ENCODE measurements around the gene TRIP13. TPM values are rescaled to one million over a fixed set of nuclear protein-coding genes. Genes with fewer than 3 reads are reported as not detected.

Gene TRIP13
- total RNA-seq, 1 experiment from 2014 or later: 42.6 TPM

- H3K27me3 Mint-ChIP-seq (ENCODE audit: low read depth): no peaks in the 10 kb centered on the region
Measured at GRCh38 chr5:903756-904096, 11.0 kb downstream of the TRIP13 start.

More at GRCh38 chr5:903756-904096, 11.0 kb downstream of the TRIP13 start:
- H2BK12ac ChIP-seq (ENCODE audit: insufficient read length, low read depth, low read length): no peak overlapping the region
- H4K91ac ChIP-seq (ENCODE audit: insufficient read length, low read depth, low read length): no peak overlapping the region
- no peaks in the 10 kb centered on the region for H3K23me2 ChIP-seq (ENCODE audit: insufficient read length, low read depth, low read length, poor library complexity, severe bottlenecking)
- no peak overlapping the region for H2BK15ac ChIP-seq (ENCODE audit: low read depth, low read length)
- no peak for DNase-seq
- H4K20me1 ChIP-seq (ENCODE audit: control insufficient read depth, insufficient read depth, insufficient read length): no peaks in the 10 kb centered on the region
- H3K4ac ChIP-seq (ENCODE audit: low read depth, low read length): no peak overlapping the region
- H3K27me3 ChIP-seq (ENCODE audit: insufficient read depth, low read length): no peaks in the 10 kb centered on the region
- H2AFZ ChIP-seq (ENCODE audit: low read length): no peak overlapping the region
- H3K79me2 ChIP-seq (ENCODE audit: insufficient read depth, low read length): no peaks in the 10 kb centered on the region
- H3K14ac ChIP-seq (ENCODE audit: insufficient read depth, low read length): no peak overlapping the region
- Mint-ChIP-seq H3K9me3 (no peaks in the 10 kb centered on the region), H3K4me1 (no peaks in the 10 kb centered on the region), H3K4me3 (no peak overlapping the region), H3K36me3 (ENCODE audit: insufficient read depth in 1 of 3, low read depth in 3 of 3) (peaks cover 47 to 81% (median 77%) of the 10 kb centered on the region in 3 experiments; a peak in 6 of 7 replicates), H3K27ac (no peak overlapping the region)
- no peak overlapping the region for H2AK5ac ChIP-seq (ENCODE audit: insufficient read length, low read length)
- H2BK20ac ChIP-seq (ENCODE audit: low read depth, low read length, poor library complexity, severe bottlenecking): no peak overlapping the region
- H3K9me3 ChIP-seq (ENCODE audit: control insufficient read depth, low read depth, low read length): no peaks in the 10 kb centered on the region
- H3K4me2 ChIP-seq (ENCODE audit: insufficient read depth, insufficient read length, low read length): no peak overlapping the region
- no peak overlapping the region for H3K23ac ChIP-seq (ENCODE audit: insufficient read length, low read depth, low read length)
- H3K79me1 ChIP-seq (ENCODE audit: insufficient read depth, low read depth, low read length, poor library complexity, severe bottlenecking): no peaks in the 10 kb centered on the region
- H3K18ac ChIP-seq (ENCODE audit: insufficient read length, low read depth, low read length): no peak overlapping the region
- no peak overlapping the region for H4K8ac ChIP-seq (replicated peaks; ENCODE audit: insufficient read length, low read depth, low read length)
- no peak overlapping the region for H3K9ac ChIP-seq (ENCODE audit: extremely low read depth, insufficient read length, low read length)
- H3K56ac ChIP-seq (ENCODE audit: insufficient read length, low read depth, low read length): no peak overlapping the region
- no peak overlapping the region for H4K5ac ChIP-seq (ENCODE audit: insufficient read length, low read depth, low read length)
- no CpG with 5 or more reads among the region's 6 CpGs for WGBS (ENCODE audit: extremely low coverage, insufficient read length, low lambda C conversion rate)
- no peaks in the 10 kb centered on the region for H3K4me1 ChIP-seq (ENCODE audit: insufficient read depth, low read length)
- no peak overlapping the region for H2BK120ac ChIP-seq (ENCODE audit: low read depth, low read length, poor library complexity, severe bottlenecking)
- no peak overlapping the region for H2BK5ac ChIP-seq (ENCODE audit: insufficient read length, low read length)
- TF ChIP-seq CTCF (conservative IDR thresholded peaks at IDR 0.05): no peak
- no peak overlapping the region for H3K27ac ChIP-seq (ENCODE audit: insufficient read length, low read depth, low read length)
- H3T11ph ChIP-seq (ENCODE audit: low read length): no peak overlapping the region

All from H9 (cell line).